GM18517 (cell line): ENCODE data around the gene ATP1A3.
A peak's percentile ranks its signal among the peaks of the same experiment; 100 is the strongest.

Experiments used
- ATAC-seq: cut with Tn5 transposase; IDR thresholded peaks from one replicate; pipeline ENCODE4 v1.9.1; 2021; ENCODE audit warnings: mild to moderate bottlenecking, moderate library complexity; ENCODE audit not compliant: unreplicated experiment

Gene ATP1A3

DNA sequence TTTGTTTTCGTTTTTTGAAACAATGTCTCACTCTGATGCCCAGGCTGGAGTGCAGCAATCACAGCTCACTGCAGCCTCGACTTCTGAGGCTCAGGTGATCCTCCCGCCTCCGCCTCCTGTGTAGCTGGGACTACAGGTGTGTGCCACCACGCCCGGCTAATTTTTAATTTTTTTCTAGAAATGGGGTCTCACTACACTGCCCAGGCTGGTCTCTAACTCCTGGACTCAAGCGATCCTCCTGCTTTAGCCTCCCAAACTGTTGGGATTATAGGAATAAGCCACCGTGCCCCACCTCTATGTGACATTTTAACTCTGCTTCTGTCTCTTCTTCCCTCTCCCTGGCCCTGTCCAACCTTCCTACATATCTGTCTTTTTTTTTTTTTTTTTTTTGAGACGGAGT lies 5.1 kb downstream of the ATP1A3 start:
- ATAC-seq = no peak

DNA sequence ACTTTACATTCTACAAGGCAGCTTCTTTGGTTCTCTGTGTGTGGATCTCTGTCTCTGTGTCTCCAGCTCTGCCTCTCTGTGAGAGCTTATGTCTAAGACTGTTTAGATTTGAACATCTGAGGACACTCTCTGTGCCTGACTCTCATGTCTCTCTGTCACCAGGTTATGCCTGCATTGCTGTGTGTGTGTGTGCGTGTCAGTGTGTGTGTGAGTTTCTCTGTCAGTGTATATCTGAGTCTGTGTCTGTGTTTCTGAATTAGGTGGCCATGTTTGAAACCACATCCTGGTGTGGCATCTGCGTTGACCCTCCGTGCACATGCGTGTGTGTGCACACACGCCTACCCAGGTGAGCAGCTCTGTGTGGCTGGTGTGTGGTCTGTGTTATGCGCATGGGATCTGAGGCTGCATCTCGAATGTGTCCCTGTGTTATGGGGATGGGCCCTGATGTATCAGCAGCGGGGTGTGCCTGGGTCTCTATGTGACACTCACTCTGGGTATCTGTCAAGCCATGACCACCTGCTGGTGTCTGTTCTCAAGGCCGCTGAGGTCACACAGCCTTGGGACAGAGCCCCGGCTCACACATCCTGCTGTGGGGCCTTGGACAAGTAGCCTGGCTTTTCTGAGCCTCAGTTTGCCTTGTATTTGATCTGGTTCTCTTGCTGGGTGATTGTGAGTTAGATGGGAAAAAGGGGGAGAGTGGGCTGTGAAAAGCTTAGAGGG lies 6.7 kb downstream of the ATP1A3 start:
- ATAC-seq = no peak

DNA sequence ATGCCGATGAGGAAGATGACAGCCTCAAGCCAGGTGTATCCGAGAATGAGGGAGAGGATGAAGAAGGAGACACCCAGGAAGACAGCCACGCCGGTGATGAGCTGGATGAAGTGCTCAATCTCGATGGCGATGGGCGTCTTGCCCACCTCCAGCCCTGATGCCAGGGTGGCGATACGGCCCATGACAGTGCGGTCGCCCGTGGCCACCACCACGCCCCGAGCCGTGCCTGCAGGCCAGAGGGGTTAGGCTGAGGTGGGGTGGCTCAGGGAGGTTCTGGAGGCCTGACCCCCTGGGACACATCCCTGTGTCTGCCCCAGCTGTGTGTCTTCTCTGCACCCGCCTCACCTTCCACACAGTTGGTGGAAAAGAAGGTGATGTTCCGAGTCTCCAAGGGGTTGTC lies 9.1 kb downstream of the ATP1A3 start:
- ATAC-seq = no peak

DNA sequence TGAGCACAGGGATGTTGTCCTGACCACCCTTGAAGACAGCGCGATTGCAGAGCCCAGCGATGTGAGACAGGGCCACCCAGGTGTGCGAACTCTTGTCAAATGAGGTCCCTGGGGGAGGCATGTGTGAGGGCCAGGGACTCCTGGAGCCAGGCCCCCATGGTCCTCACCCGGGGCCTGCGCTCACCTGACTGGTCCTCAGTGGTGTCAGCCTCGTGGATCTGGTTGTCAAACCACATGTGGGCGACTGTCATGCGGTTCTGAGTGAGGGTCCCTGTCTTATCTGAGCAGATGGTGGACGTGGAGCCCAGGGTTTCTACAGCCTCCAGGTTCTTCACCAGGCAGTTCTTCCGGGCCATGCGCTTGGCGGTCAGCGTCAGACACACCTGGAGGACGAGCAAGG lies 12.3 kb downstream of the ATP1A3 start:
- no peak for ATAC-seq

DNA sequence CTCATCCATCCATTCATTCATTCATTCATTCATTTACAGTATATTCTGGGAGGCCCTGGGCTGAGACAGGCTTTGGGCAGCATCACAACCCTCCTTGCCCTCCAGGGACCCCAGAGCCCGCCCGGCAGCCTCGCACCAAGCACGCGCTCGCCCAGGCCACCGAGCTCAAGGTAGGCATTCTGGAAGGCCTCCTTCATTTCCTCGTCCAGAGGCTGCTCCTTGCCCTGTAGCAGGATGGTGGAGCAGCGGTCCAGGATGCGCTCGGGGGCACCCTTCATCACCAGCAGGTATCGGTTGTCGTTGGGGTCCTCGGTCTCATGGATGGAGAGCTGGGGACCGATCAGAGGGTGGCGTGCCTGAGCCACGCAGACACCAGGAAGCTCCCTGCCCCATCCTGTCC lies 15.6 kb downstream of the ATP1A3 start:
- no peak for ATAC-seq

DNA sequence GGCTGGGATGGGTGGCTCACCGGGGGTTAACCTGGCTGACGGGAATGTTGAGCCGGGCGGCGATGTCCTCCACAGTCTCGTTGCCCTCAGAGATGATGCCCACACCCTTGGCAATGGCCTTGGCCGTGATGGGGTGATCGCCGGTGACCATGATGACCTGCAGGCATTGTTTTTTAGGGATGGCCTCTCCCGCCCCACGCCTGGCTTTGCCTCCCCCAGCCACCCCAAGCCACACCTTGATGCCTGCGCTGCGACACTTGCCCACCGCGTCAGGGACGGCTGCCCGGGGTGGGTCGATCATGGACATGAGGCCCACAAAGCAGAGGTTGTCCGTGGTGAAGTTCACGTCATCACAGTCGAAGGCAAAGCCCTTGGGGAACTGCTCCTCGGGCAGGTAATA lies 16.1 kb downstream of the ATP1A3 start:
- ATAC-seq = no peak

DNA sequence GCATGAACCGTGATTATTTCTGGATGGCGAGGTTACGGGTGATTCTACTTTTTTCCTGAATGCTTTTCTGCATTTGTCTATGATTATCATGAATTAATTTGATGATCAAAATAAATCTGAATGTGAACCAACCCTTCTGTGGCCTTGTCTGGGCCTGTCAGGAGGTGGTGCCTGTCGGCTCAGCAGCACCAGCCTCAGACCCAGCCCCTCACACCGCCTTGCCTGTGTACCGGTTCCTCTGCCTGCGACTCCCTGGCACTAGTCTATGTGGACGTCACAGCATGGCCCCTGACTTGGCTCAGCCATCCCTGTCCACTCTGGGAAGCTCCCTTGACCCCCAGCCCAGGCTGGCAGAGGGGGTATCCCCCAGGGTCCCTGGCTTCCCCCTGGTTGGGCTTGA lies 19.4 kb downstream of the ATP1A3 start:
- ATAC-seq = no peak

DNA sequence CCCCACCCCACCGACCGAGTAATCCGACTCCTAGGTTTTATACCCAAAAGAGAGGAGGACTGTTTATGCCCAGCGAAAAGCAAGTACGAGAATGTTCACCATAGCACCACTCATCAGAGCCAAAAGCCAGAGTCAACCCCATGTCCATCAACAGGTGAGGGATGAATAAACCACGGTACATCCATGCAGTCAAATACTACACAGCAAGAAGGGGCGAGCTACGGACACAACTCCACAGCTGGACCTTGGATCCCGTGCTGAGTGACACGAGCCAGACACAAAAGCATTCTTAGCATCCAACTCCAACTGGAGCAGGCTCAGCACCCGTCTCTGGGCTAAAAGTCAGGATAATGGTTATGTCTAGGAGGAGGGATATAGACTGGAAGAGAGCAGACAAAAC lies 22.7 kb downstream of the ATP1A3 start:
- no peak for ATAC-seq

DNA sequence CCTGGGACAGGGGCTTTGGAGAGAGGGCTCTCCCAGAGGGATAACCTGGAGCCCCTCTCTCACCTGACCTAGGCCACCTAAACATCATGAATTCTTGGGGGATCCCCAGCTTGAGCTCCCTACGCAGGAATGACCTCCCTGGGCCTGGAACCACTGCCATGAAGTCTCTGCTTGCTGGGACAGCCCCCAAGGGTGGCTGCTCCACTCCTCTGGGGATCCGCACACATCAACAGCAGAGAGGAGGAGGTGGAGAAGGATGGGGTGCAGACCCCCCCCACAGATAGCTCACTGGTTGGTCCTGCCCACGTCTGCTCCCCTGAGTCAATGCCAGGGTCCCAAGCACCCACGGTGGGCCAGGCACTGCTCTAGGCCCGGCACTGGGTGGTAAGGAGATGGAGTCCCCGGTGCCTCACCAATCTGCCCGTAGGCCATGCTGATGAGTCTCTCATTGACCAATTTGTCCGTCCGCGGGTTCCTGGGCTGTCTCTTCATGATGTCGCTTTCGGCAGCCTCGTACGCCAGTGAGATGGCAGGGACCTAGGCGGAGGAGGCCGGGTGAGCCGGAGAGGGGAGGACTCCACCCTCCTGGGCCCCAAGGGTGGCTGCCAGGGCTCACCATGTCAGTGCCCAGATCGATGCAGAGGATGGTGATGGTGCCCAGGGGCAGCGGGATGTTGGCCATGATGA lies 24.1 kb downstream of the ATP1A3 start:
- no peak for ATAC-seq

DNA sequence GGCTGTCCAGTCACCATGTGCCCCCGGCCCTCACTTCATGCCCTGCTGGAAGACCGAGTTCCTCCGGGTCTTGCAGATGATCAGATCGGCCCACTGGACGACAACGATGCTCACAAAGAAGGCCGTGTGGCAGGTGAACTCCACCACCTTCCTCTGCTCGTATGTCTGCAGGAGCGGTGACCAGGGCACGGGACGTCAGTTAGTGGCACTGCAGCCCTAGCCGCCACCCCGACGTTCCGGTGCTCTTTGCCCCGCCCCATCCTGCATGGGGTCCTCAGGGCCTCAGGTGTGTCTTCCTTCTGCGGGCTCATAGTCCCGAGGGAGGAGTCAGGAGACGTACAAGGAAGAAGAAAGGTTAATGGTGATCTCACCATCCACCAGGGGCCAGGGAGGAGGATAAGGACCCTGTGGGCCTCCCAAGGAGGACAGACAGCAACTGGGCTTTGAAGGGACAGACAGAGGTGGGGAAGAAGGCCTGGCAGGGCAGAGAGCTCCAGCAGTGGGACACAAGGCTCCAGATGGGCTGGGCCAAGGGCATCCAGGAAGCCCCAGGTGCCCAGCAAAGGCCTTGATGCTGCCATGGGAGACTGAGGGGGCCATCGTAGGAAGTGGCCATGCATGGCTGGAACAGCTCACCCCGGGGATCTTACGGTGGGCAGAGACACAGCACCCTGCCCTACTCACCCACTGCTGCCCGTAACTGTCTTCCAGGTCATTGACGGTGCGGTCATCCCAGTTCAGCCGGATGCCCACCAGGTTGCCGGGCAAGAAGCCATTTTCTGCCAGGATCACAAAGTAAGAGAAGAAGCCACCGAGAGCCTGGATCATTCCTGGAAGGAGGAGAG lies 25.1 kb downstream of the ATP1A3 start:
- no peak for ATAC-seq

DNA sequence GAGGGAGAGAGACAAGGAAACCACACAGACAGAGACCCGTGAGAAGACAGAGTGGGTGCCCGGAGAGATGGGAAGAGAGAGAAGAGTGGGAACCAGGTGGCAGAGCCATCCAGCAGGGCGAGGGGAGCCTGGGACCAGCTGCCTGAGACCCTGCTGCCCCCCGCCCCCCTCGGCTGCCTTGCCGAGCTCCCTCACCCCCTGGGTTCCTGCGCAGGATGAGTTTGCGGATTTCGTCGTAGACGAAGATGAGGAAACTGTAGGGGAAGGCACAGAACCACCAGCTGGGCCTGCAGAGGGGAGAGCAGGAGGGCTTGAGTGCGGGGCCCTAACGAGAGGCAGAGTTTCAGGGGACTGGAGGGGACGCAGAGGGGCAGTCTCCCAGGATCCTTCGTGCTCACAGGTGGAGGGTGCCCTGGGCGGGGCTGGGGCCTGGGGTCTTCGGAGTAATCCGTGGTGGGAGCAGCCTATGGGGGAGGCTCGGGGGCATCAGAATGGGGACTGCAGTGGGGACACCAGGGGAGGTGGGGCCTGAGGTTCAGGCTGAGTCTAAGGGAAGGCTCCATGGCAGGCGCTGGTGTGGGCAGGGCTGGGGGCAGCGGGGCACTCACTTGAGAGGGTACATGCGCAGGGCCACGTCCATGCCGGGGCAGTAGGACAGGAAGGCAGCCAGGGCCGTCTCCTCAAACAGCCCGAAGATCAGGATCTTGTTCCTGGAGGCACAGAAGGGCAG lies 26.8 kb downstream of the ATP1A3 start:
- ATAC-seq = no peak

DNA sequence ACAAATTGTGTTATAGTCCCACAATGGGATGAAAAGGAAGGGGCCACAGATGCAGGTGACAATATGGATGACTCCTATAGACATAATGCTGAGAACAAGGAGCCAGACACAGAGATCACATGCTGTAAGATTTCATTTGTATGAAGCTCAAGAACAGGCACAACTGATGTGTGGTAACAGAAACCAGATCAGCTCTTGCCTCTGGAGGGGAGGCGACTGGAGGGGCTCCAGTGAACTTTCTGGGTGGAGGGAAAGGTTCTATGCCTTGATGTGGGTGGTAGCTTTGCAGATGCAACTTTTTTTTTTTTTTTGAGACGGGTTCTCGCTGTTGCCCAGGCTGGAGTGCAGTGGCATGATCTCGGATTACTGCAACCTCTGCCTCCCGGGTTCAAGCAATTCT lies 28.9 kb downstream of the ATP1A3 start:
- ATAC-seq = no peak

DNA sequence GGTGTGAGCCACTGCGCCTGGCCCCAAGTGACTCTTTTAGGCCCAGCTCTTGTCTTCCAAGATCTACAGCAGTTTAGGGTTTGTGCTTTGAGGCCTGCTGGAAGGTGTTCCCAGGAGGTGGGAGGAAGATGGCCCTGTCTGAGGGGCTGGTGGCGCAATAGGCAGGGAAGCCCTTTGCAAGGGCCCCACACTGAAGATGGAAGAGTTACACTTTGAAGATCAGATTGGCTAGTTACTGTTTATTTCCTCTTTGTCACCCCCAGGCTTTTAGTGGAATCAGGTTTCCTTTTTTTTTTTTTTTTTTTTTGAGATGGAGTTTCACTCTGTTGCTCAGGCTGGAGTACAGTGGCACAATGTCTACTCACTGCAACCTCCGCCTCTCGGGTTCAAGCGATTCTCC lies 33.1 kb downstream of the ATP1A3 start:
- no peak for ATAC-seq

DNA sequence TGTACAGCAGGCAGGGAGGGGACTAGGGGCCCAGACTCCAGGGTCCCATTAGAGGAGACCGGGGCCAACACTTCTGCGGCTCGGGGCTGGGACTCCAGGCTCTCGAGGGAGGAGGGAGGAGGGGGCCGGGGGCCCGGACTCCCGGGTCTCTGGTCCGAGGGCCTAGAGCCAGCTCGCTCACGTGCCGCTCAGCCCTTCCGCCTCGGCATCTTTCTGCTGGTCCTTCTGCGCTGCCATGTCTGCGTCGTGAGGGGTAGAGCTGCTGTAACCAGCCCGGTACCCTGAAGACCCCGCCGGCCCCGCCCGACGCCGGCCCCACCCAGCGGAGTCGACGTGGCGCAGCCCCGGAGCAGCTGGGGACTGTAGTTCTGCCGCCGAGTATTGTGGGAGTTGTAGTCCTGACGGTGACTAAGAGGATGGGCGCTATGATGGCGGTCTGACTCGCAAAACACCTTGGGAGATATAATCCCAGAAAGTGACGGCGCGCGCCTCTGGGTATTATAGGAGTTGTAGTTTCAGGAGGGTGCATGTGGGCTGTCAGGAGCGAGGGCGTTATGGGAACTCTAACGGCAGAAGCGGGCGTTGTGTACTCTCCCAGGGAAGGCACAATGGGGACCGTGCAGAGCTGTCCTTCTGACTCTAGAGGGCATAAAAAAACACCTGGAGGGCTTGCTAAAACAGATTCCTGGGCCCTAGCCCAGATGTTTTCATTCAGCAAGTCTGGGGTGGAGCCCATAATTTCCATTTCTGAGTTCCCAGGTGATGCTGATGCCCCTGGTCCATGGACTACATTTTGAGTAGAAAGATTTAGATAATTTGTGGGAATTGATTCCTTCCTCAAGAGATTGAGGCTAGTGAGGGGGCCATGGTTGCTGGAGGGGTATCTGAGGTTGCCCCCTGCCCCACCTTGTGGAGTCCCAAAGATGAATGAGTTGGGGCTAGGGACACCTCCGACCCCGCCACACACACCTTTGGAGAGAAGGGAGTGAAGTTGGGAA lies 34.7 kb downstream of the ATP1A3 start, which contains the start of gene RABAC1:
Gene RABAC1, minus strand, starts transcription at position 266 of the 998 bp plus-strand sequence. Its CDS starts 29 bp downstream, at position 237.
- peak; percentile 84 for ATAC-seq

DNA sequence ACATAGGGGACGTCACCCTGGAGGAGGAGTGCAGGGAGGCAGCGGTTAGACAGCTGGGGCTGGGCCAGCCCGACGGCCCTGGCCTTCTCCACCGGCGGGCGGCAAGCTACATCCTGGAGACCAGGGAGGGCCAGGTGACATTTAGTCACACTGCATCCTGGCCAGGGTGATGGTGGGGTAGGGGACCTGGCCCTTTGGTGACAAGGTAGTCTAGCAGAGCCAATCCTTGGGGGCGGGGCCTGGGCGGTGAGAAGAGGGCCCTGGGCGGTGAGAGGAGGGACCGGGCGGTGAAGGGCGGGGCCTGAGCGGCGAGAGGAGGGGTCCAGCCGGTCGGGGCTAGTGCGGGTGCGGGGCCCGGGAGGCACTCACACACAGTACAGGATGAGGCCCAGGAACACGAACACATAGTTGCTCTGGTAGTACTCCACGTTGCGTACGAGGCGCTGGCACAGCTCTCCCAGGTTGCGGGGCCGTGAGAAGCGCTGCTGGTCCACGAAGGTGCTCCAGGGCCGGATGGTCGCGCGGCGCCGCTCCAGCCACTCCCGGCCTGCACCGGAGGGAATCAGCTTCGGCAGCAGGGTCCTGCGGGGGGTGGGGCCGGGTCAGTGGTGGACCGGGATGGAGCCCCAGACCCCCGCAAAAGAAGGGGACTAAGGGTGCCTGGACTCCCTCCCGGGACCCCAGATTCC lies 35.5 kb downstream of the ATP1A3 start:
- ATAC-seq = no peak

DNA sequence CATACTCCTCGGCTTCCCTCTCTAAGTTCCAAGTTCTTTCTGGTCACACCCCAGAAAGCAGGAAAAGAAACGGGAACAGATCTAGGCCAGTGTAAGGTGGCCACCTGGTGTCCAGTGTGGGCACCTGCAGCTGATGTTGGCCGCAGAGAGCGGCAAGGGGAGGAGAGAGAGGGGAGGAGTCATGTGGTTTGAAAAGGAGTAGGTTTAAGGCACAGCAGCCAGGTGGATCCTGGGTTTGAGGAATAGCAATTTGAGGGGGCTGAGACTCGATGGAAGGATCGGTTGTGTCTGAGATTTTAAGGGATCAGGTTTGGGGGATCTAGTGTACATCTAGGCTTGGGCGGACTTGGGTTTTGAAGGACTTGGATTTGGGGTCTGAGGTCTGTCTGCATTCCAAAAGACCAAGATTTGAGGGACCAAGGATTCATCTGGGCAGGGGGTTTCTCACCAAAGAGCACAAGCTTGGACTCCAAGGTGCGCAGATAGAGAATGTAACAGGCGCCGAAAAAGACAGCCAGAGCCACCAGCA lies 36.1 kb downstream of the ATP1A3 start:
- no peak for ATAC-seq

DNA sequence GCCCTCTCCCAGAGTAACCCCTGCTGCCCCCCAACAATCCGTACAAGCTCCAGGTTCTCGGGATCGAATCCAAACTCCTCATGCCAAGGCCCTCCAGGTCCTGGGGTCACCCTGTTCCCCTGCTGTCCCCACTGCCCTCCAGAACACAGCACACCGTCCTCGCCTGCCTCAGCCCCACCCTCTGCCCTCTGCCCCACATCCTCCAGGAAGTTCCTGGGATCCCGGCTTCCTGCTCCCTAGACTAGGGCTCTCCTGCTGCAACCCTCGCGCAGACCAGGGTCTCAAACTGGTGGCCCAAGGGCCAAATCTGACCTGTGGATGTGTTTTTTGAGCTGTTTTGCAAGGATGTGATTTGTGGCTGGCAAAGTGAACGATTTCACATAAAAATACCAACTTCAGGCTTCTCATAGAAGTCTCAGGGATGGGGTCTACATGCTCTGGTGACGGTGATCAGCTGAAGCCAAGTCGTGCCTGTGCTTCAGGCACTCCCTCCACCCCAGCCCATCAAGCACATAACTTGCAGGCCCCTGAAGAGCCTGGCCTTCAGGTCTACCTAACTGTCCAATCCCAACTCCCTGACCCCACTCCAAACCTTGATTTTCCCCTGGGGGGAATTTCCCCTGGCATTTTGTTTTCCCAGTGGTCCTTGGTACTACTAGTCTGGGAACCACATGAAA lies 36.7 kb downstream of the ATP1A3 start:
- ATAC-seq = no peak

DNA sequence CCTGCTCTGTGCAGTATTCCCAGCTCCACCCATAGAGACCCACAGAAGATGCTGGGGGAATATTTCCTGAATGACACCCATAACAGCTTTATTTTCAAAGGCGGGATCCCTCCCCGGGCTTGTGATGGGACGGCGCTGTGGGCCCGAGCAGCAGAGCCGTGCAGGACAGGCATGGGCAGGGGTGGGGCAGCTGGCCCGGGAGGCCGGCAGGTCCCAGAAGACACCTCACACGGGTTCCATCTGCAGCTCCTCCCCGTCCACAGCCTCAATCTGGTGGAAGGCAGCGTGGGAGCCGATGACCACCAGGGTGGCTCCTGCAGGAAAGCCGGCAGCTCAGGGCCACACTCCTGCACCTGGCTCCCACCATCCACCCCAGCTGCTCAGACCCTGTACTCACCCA lies 37.4 kb downstream of the ATP1A3 start:
- no peak for ATAC-seq
